HCT116 (cell line): ENCODE measurements around the gene ABL1. TPM values are rescaled to one million over a fixed set of nuclear protein-coding genes. Genes with fewer than 3 reads are reported as not detected.

Experiments used
- ATAC-seq: fragments of 200-7000 bp; cut with Tn5 transposase; 2 replicates; pipeline ENCODE4 v1.9.1; 2020; ENCODE audit warnings: mild to moderate bottlenecking, moderate library complexity
- BruUV-seq: library from RNA; stranded (reverse); fragments of 400-500 nt; replicated peaks from 2 replicates; lab custom pipeline; 2021; lab: Mats Ljungman, UMichigan
- CTCF ChIA-PET: fragments of 300-600 bp; sonication (Branson Sonifier 250); formaldehyde crosslinking; loops from one replicate; lab custom pipeline; 2021; ENCODE audit warnings: antibody characterized with exemption; lab: Charles Lee
- POLR2A ChIA-PET: fragments of 300-600, 350-600 bp; sonication (Branson Sonifier 250); formaldehyde crosslinking; loops from one replicate; lab custom pipeline; 2021; ENCODE audit warnings: antibody characterized with exemption; lab: Charles Lee
- RAD21 ChIA-PET, 2 experiments: fragments of 300-600 bp; sonication (Branson Sonifier 250); formaldehyde crosslinking; loops; one replicate each; lab custom pipeline; 2023; ENCODE audit warnings: low total read pairs in 2 of 2; ENCODE audit not compliant: uncharacterized antibody in 2 of 2, unreplicated experiment in 2 of 2, low non-redundant PET in 1 of 2; lab: Charles Lee
- DNase-seq: peaks from one replicate; pipeline ENCODE4 v3.0.0-alpha.2; 2010; ENCODE audit warnings: low read depth, low spot score
- H2AFZ ChIP-seq: fragments of 200-600 bp; shearing (Covaris generic), sonication (generic); 2 replicates; pipeline ENCODE4 v1.6.1; 2017; ENCODE audit warnings: low read depth, mixed run types, mixed read lengths, antibody characterized with exemption, low read length; ENCODE audit not compliant: poor library complexity, severe bottlenecking
- H3K27ac ChIP-seq: 2 replicates; pipeline ENCODE4 v1.5.1; 2012; ENCODE audit warnings: low read depth, low read length
- H3K27me3 ChIP-seq: fragments of 200-600 bp; sonication (generic); 2 replicates; pipeline ENCODE4 v1.6.1; 2016; ENCODE audit warnings: mixed run types, low read length, mixed read lengths; ENCODE audit not compliant: insufficient read depth
- H3K36me3 ChIP-seq, 2 experiments: fragments of 200-500 bp in 1 of 2; fragments of 200-600 bp in 1 of 2; sonication (Bioruptor generic) in 1 of 2; sonication (generic) in 1 of 2; 2 replicates each; pipeline versions ENCODE4 v1.5.1 to v1.6.1; 2014 to 2016; ENCODE audit warnings: low read length in 2 of 2, inconsistent platforms in 1 of 2, mixed read lengths in 1 of 2, mixed run types in 1 of 2; ENCODE audit not compliant: insufficient read depth in 2 of 2, control insufficient read depth in 1 of 2
- H3K4me1 ChIP-seq, 2 experiments: fragments of 200-600 bp in 1 of 2; sonication (generic) in 1 of 2; 2 replicates each; pipeline versions ENCODE4 v1.5.1 to v1.6.1; 2012 to 2017; ENCODE audit warnings: low read length in 2 of 2, inconsistent platforms in 1 of 2, mild to moderate bottlenecking in 1 of 2, mixed read lengths in 1 of 2, mixed run types in 1 of 2, moderate library complexity in 1 of 2; ENCODE audit not compliant: insufficient read depth in 2 of 2, control insufficient read depth in 1 of 2
- H3K4me2 ChIP-seq: fragments of 200-600 bp; sonication (generic); 2 replicates; pipeline ENCODE4 v1.6.1; 2017; ENCODE audit warnings: mixed run types, low read length, mixed read lengths
- H3K4me3 ChIP-seq, 2 experiments: fragments of 200-600 bp in 1 of 2; sonication (generic) in 1 of 2; replicated peaks in 1 of 2; 2 replicates each; pipeline ENCODE4 v1.5.1; 2011 to 2016; ENCODE audit warnings: low read length in 2 of 2, control low read depth in 1 of 2, low read depth in 1 of 2, mild to moderate bottlenecking in 1 of 2, mixed read lengths in 1 of 2, mixed run types in 1 of 2
- H3K79me2 ChIP-seq: fragments of 200-600 bp; sonication (generic); 2 replicates; pipeline ENCODE4 v1.6.1; 2017; ENCODE audit warnings: mild to moderate bottlenecking, mixed run types, low read length, moderate library complexity, mixed read lengths; ENCODE audit not compliant: insufficient read depth
- H3K9ac ChIP-seq: fragments of 200-600 bp; sonication (generic); 2 replicates; pipeline ENCODE4 v1.6.1; 2016; ENCODE audit warnings: low read length, mixed read lengths
- H3K9me2 ChIP-seq: fragments of 200-600 bp; sonication (generic), shearing (Covaris generic); 2 replicates; pipeline ENCODE4 v1.6.1; 2017; ENCODE audit warnings: mixed run types, mild to moderate bottlenecking, moderate library complexity; ENCODE audit not compliant: insufficient read depth
- H3K9me3 ChIP-seq, 2 experiments: fragments of 200-500 bp in 1 of 2; fragments of 200-600 bp in 1 of 2; sonication (Bioruptor generic) in 1 of 2; sonication (generic) in 1 of 2; 2 replicates each; pipeline ENCODE4 v1.6.1; 2014 to 2017; ENCODE audit warnings: low read length in 2 of 2, mixed read lengths in 2 of 2, inconsistent platforms in 1 of 2, low read depth in 1 of 2, mild to moderate bottlenecking in 1 of 2, mixed run types in 1 of 2, moderate library complexity in 1 of 2; ENCODE audit not compliant: control insufficient read depth in 1 of 2, insufficient read depth in 1 of 2
- H4K20me1 ChIP-seq: fragments of 200-600 bp; sonication (generic), shearing (Covaris generic); 2 replicates; pipeline ENCODE4 v1.6.1; 2017; ENCODE audit warnings: mixed run types, mild to moderate bottlenecking, moderate library complexity; ENCODE audit not compliant: insufficient read depth
- CBX3 ChIP-seq: IDR thresholded peaks from 2 replicates; pipeline ENCODE4 v1.6.1; 2012; ENCODE audit warnings: low read depth
- CEBPB ChIP-seq: IDR thresholded peaks from 2 replicates; pipeline ENCODE4 v1.6.1; 2012; ENCODE audit warnings: low read depth
- CTCF ChIP-seq, 3 experiments: fragments of 200-600 bp in 1 of 3; sonication (generic) in 1 of 3; IDR thresholded peaks in 2 of 3; conservative IDR thresholded peaks in 1 of 3; 2 replicates each; pipeline ENCODE4 v1.5.1; 2012 to 2017; ENCODE audit warnings: low read depth in 2 of 3, low read length in 2 of 3, antibody characterized with exemption in 1 of 3, borderline replicate concordance in 1 of 3, control low read depth in 1 of 3, mild to moderate bottlenecking in 1 of 3, mixed read lengths in 1 of 3, mixed run types in 1 of 3, moderate library complexity in 1 of 3; ENCODE audit not compliant: insufficient read depth in 1 of 3
- ELF1 ChIP-seq: IDR thresholded peaks from 2 replicates; pipeline ENCODE4 v1.6.1; 2012; ENCODE audit warnings: low read depth, borderline replicate concordance
- EZH2 ChIP-seq: fragments of 200-600 bp; sonication (generic); IDR thresholded peaks from 2 replicates; pipeline ENCODE4 v1.6.1; 2017; ENCODE audit warnings: antibody characterized with exemption, mixed run types
- FOSL1 ChIP-seq: IDR thresholded peaks from 2 replicates; pipeline ENCODE4 v1.6.1; 2012; ENCODE audit warnings: low read depth
- JUND ChIP-seq: IDR thresholded peaks from 2 replicates; pipeline ENCODE4 v1.6.1; 2012
- POLR2A ChIP-seq: IDR thresholded peaks from 2 replicates; pipeline ENCODE4 v1.7.0; 2011; ENCODE audit warnings: borderline replicate concordance; ENCODE audit not compliant: insufficient read depth, insufficient read length; ENCODE audit errors: extremely low read depth
- POLR2AphosphoS5 ChIP-seq: IDR thresholded peaks from 2 replicates; pipeline ENCODE4 v1.6.1; 2011; ENCODE audit warnings: mild to moderate bottlenecking, low read depth, low read length, moderate library complexity
- RAD21 ChIP-seq: IDR thresholded peaks from 2 replicates; pipeline ENCODE4 v1.6.1; 2012; ENCODE audit warnings: low read depth, mild to moderate bottlenecking
- SIN3A ChIP-seq: IDR thresholded peaks from 2 replicates; pipeline ENCODE4 v1.6.1; 2012; ENCODE audit warnings: low read depth
- SP1 ChIP-seq: IDR thresholded peaks from 2 replicates; pipeline ENCODE4 v1.6.1; 2012; ENCODE audit warnings: low read depth
- ZBTB33 ChIP-seq: IDR thresholded peaks from 2 replicates; pipeline ENCODE4 v1.6.1; 2011; ENCODE audit warnings: mild to moderate bottlenecking, low read length, moderate library complexity; ENCODE audit not compliant: insufficient replicate concordance; ENCODE audit errors: extremely low read depth
- ZFX ChIP-seq: fragments of 450-650 bp; IDR thresholded peaks from 2 replicates; pipeline ENCODE4 v1.6.1; 2017
- intact Hi-C: fragments of 100-400 bp; cut with micrococcal nuclease; formaldehyde crosslinking; loops from 2 replicates; pipeline ENCODE4 v1.10.0; 2022
- total RNA-seq: library from RNA; stranded (reverse); gene quantifications from one replicate; pipeline ENCODE4 v1.2.1, GENCODE V29; 2021; ENCODE audit not compliant: unreplicated experiment
- TF ChIP-seq, protein P1 (sequence below): IDR thresholded peaks from 2 replicates; pipeline ENCODE4 v1.6.1; 2012

ABL1 gene
- total RNA-seq, 1 experiment from 2014 or later = 54.7 TPM

DNA sequence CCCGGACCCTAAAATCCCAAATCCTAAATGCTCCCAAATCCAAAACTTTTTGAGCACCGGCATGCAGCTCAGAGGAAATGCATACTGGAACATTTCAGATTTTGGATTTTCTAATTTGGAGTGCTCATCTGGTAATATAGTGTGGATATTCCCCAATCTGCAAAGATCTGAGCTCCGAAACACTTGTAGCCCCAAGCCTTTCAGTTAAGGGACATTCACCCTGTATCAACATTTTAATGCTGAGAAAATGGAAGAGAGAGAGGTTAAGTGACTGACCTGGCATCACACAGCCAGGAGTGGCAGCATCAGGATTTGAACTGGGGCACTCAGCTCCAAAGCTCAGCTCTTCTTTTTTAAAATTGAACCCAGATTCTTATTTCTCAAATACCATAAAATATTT, 30.9 kb downstream of the ABL1 start:
- Histone ChIP-seq H3K4me3 (no peak overlapping the region), H3K4me1 (peaks cover 0 to 4% of the 10 kb centered on the region in 2 experiments; a peak in 2 of 4 replicates), H2AFZ (no peak overlapping the region), H3K27me3 (no peaks in the 10 kb centered on the region), H3K9me2 (no peaks in the 10 kb centered on the region), H3K4me2 (no peak overlapping the region), H4K20me1 (no peaks in the 10 kb centered on the region; the same call in 1 of the 2 replicates), H3K9me3 (no peaks in the 10 kb centered on the region), H3K36me3 (peaks cover 0 to 2% of the 10 kb centered on the region in 2 experiments; a peak in 1 of 4 replicates), H3K9ac (no peak overlapping the region), H3K27ac (no peak overlapping the region), H3K79me2 (peaks cover 36% of the 10 kb centered on the region; the same call in 1 of the 2 replicates)
- TF ChIP-seq SIN3A = no peak
- no peak for TF ChIP-seq CTCF (IDR thresholded peaks at IDR 0.05 in 2 of 3, conservative IDR thresholded peaks at IDR 0.05 in 1 of 3; ENCODE audit: borderline replicate concordance in 1 of 3, insufficient read depth in 1 of 3, low read depth in 2 of 3, low read length in 2 of 3)
- no peak for TF ChIP-seq FOSL1
- TF ChIP-seq SP1 = no peak
- TF ChIP-seq EZH2 = no peak
- TF ChIP-seq, protein P1, sequence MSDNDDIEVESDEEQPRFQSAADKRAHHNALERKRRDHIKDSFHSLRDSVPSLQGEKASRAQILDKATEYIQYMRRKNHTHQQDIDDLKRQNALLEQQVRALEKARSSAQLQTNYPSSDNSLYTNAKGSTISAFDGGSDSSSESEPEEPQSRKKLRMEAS = no peak
- TF ChIP-seq ZFX = no peak
- TF ChIP-seq JUND = no peak
- no peak for TF ChIP-seq POLR2A
- TF ChIP-seq CBX3 = no peak
- TF ChIP-seq CEBPB = no peak
- no peak for TF ChIP-seq POLR2AphosphoS5
- no peak for TF ChIP-seq ZBTB33
- TF ChIP-seq RAD21 = no peak
- no peak for TF ChIP-seq ELF1
- intact Hi-C loops = loop anchor here (1.0 to 5.0 kb wide), 4 partner anchors 75 to 404 kb away; no protein-coding TSS in a partner anchor
- RAD21 ChIA-PET = interaction anchor here (0.5 to 1.6 kb wide), 3 partner anchors 130 to 133 kb away, joined by 3 to 18 read pairs (median 6); no protein-coding TSS in a partner anchor
- BruUV-seq = no TSS peak
- POLR2A ChIA-PET = interaction anchor here (1.0 kb wide), 2 partner anchors 61 to 132 kb away, joined by 3 to 4 read pairs; no protein-coding TSS in a partner anchor
- ATAC-seq (no peak), DNase-seq (no peak)
- CTCF ChIA-PET = interaction anchor here (0.5 to 4.1 kb wide), 19 partner anchors 8 to 341 kb away, joined by 3 to 88 read pairs (median 6); no protein-coding TSS in a partner anchor
